ENCODE measurements around the gene GTF2H4.
"Not testable (repeated sequence)": the region's sequence is repeated elsewhere in the genome, so short reads cannot be mapped to it uniquely, and the experiment has no call there.

The GTF2H4 gene

DNA sequence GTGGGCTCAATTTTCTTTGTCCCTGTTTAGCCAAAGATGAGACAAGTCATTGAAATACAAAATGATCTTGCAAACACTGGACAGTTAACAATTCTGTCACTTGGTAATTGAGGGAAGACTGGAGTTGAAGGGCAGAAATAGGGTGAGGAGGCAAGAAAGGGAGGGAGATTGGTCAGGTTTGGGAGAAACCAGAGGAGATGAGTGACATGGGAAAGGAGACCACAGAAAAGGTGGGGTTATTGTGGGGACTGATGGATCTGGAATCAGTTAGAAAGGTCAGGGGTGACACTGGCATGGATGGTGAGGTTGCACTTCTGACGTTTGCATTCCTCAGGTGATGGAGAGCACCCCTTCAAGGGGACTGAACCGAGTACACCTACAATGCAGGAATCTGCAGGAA lies 693 bp downstream of the GTF2H4 start:
- Histone ChIP-seq H3K27ac (no peak overlapping the region), H3K9ac (ENCODE audit: insufficient read length) (peak overlapping the region; percentile 96), H3K9me3 (ENCODE audit: low read depth, low read length) (no peaks in the 10 kb centered on the region), H3K36me3 (ENCODE audit: insufficient read depth, low read length) (peaks cover 21% of the 10 kb centered on the region; the same call in 1 of the 2 replicates), H3K4me3 (peak overlapping the region; percentile 100)
- DNase-seq (ENCODE audit: low read depth, low spot score): no peak
- TF ChIP-seq EZH2 (IDR thresholded peaks at IDR 0.05) (no peak), FOXP2 (optimal IDR thresholded peaks at IDR 0.05; ENCODE audit: control extremely low read depth, extremely low read length, insufficient read depth) (no peak), POLR2AphosphoS5 (IDR thresholded peaks at IDR 0.05; ENCODE audit: borderline replicate concordance, low read depth, low read length) (no peak)

DNA sequence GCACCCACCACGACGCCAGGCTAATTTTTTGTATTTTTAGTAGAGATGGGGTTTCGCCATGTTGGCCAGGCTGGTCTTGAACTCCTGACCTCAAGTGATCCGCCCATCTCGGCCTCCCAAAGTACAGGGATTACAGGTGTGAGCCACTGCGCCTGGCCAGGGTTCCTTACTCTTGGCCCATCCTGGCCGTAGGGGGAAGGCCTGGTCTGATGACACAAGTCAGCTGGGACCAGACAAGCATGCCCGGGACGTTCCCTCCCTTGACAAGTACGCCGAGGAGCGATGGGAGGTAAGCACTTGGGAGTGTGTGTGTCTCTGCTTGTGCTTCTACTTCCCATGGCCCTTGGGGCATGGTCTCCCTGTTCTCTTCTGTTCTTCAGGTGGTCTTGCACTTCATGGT lies 2.5 kb downstream of the GTF2H4 start:
- not testable (repeated sequence) for H3K9ac ChIP-seq (ENCODE audit: insufficient read length); H3K27ac ChIP-seq; DNase-seq (ENCODE audit: low read depth, low spot score); H3K4me3 ChIP-seq; H3K9me3 ChIP-seq (ENCODE audit: low read depth, low read length)
- H3K36me3 ChIP-seq (ENCODE audit: insufficient read depth, low read length): peaks cover 21% of the 10 kb centered on the region; the same call in 1 of the 2 replicates

DNA sequence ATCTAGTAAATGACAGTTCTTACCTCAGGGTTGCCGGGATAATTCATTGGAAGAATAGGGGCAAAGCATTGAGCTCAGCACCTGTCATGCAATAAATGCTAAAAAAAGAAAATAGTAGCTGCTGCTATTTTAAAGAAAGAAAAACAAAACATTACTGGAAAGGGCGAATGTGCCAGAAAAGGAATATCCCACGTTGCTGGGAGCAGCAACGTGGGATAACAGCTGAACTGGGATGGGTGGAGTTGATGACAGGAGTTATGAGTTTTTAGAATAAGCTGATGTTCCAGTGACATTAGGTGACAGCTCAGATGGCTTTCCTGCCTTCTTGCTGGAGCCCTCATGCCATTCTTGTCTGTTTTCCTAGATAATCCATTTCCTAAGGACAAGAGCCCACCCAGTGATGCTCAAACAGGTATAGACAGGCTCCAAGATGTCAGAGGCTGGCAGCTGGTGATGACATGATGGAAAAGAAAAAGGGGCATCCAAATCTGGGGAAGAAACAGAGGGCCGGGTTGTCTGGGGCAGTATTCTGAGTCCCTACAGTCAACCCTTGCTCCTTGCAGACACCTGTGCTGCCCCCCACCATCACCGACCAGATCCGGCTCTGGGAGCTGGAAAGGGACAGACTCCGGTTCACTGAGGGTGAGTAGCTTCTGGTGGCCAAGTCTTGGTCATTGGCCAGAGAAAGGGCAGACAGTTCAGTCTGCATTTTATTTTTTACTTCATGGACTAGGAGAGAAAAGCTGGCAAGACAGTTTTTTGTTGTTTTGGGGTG lies 4.9 kb downstream of the GTF2H4 start:
- DNase-seq (ENCODE audit: low read depth, low spot score): no peak
- H3K4me3 ChIP-seq: no peak overlapping the region
- no peaks in the 10 kb centered on the region for H3K9me3 ChIP-seq (ENCODE audit: low read depth, low read length)

DNA sequence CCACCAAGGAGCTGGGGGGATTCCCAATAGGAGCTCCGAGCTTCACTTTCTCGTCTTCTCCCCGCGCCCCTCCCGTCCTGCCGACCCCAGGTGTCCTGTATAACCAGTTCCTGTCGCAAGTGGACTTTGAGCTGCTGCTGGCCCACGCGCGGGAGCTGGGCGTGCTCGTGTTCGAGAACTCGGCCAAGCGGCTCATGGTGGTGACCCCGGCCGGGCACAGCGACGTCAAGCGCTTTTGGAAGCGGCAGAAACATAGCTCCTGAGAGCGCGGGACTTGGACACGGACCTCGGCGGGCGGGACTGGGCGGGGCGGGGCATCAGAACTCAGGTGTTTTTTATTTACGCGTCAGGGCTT lies 5.7 kb downstream of the GTF2H4 start:
- DNase-seq (ENCODE audit: low read depth, low spot score): no peak
- H3K27ac ChIP-seq: no peak overlapping the region
- no peaks in the 10 kb centered on the region for H3K9me3 ChIP-seq (ENCODE audit: low read depth, low read length)
- no peak overlapping the region for H3K9ac ChIP-seq (ENCODE audit: insufficient read length)
- H3K36me3 ChIP-seq (ENCODE audit: insufficient read depth, low read length): peaks cover 21% of the 10 kb centered on the region; the same call in 1 of the 2 replicates
- TF ChIP-seq EZH2 (IDR thresholded peaks at IDR 0.05) (no peak), POLR2AphosphoS5 (IDR thresholded peaks at IDR 0.05; ENCODE audit: borderline replicate concordance, low read depth, low read length) (no peak), FOXP2 (optimal IDR thresholded peaks at IDR 0.05; ENCODE audit: control extremely low read depth, extremely low read length, insufficient read depth) (no peak)
- peak overlapping the region; percentile 94 for H3K4me3 ChIP-seq

More for the DNA sequence above, 4.9 kb downstream of the GTF2H4 start:
- H3K9ac ChIP-seq (ENCODE audit: insufficient read length): no peak overlapping the region
- TF ChIP-seq POLR2AphosphoS5 (IDR thresholded peaks at IDR 0.05; ENCODE audit: borderline replicate concordance, low read depth, low read length) (no peak), FOXP2 (optimal IDR thresholded peaks at IDR 0.05; ENCODE audit: control extremely low read depth, extremely low read length, insufficient read depth) (no peak), EZH2 (IDR thresholded peaks at IDR 0.05) (no peak)
- H3K36me3 ChIP-seq (ENCODE audit: insufficient read depth, low read length): peaks cover 21% of the 10 kb centered on the region; the same call in 1 of the 2 replicates
- H3K27ac ChIP-seq: no peak overlapping the region

DNA sequence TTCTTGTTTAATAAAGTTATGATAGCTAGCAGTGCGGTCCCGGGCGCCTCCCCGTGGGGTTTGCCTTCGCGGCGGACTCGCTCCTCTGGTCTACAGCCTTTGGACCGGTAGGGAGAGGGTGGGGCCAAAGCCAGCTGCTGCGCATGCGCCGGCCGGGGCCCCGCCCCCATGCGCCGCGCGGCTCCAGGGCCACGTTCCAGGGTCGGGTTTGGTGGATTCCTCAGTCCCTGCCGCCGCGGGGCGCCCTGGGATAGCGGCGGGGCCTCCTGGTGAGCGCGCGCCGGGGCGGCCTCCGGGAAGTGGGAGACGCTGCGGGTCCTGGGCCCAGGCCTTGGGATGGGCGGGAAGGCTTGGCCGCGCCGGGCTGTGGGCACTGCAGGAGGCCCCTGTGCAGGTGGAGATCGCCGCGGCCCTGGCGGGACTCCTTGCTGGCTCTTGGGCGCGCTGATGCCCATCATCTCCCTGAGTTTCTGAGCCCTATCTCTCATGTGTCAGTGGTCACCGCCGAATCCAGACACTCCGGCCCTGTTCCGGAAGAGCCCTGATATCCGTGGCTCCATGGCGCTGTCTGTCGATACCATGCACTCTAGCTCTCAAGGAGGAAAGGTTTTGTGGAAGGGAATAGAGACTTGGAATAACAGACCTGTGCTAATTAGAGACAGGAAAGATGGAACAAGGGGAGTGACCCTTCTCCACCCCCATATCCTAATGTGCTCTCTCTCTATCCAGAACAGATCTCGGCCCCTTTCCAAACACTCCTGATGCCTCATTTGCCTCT lies 6.3 kb downstream of the GTF2H4 start, which contains the start of gene VARS2:
Gene VARS2 (plus strand): TSS at position 163 of the 778 bp plus-strand sequence. CDS start 599 bp downstream, at position 762.
- TF ChIP-seq POLR2AphosphoS5 (IDR thresholded peaks at IDR 0.05; ENCODE audit: borderline replicate concordance, low read depth, low read length) (peak; percentile 91), FOXP2 (optimal IDR thresholded peaks at IDR 0.05; ENCODE audit: control extremely low read depth, extremely low read length, insufficient read depth) (no peak)
- H3K9me3 ChIP-seq (ENCODE audit: low read depth, low read length): no peaks in the 10 kb centered on the region
- no peak for DNase-seq (ENCODE audit: low read depth, low spot score)
- H3K27ac ChIP-seq: peak within 1 kb of the TSS; percentile 60; the same call in 1 of the 2 replicates
- H3K4me3 ChIP-seq: peak within 1 kb of the TSS; percentile 94
- peaks cover 21% of the 10 kb centered on the region; the same call in 1 of the 2 replicates for H3K36me3 ChIP-seq (ENCODE audit: insufficient read depth, low read length)
- H3K9ac ChIP-seq (ENCODE audit: insufficient read length): peak within 1 kb of the TSS; percentile 87

DNA sequence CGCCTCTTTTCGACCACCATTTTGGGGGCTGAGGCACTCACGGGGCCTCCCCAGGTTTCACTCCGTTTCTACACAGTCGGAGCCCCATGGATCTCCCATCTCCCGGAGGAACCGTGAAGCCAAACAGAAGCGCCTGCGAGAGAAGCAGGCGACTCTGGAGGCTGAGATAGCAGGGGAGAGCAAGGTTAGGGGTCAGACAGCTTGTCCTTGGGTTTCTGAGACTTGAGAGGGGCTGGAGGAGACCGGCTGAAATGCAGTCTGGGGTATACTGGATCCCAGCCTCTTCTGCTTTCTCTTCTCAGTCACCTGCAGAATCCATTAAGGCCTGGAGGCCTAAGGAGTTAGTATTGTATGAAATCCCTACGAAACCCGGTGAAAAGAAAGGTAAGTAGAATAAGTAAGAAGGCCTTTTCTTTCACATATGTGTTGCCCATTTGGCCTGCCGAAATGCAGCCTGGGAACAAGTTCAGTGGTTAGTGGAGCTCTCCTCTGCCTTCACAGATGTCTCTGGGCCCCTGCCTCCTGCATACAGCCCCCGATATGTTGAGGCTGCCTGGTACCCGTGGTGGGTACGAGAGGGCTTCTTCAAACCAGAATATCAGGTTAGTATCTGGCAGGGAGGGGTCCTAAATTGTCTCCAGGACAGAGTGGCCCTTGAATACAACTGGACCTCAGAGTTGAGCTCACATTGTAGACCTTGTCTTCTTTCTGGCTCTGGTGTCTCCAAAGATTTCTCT lies 7.0 kb downstream of the GTF2H4 start:
- TF ChIP-seq EZH2 (IDR thresholded peaks at IDR 0.05) (no peak), POLR2AphosphoS5 (IDR thresholded peaks at IDR 0.05; ENCODE audit: borderline replicate concordance, low read depth, low read length) (no peak), FOXP2 (optimal IDR thresholded peaks at IDR 0.05; ENCODE audit: control extremely low read depth, extremely low read length, insufficient read depth) (no peak)
- no peak for DNase-seq (ENCODE audit: low read depth, low spot score)
- Histone ChIP-seq H3K9me3 (ENCODE audit: low read depth, low read length) (no peaks in the 10 kb centered on the region), H3K9ac (ENCODE audit: insufficient read length) (peak overlapping the region; percentile 87), H3K4me3 (peak overlapping the region; percentile 94), H3K36me3 (ENCODE audit: insufficient read depth, low read length) (peaks cover 17% of the 10 kb centered on the region; the same call in 1 of the 2 replicates), H3K27ac (peak overlapping the region; percentile 60; the same call in 1 of the 2 replicates)

DNA sequence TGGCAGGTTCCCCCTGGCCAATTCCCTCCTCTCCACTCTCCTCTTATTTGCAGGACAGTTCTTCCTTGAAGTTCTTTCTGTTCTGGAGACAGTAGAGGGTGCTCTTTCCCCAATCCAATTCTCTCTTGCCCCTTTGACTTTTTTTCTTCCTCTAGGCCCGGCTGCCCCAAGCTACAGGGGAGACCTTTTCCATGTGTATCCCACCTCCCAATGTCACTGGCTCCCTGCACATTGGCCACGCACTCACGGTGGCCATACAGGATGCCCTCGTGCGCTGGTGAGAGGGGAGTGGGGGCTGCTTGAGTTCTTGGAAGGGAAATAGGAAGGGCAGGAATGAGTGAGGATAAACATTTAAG lies 7.6 kb downstream of the GTF2H4 start:
- no peak for TF ChIP-seq POLR2AphosphoS5 (IDR thresholded peaks at IDR 0.05; ENCODE audit: borderline replicate concordance, low read depth, low read length)
- no peak for TF ChIP-seq EZH2 (IDR thresholded peaks at IDR 0.05)
- no peak for TF ChIP-seq FOXP2 (optimal IDR thresholded peaks at IDR 0.05; ENCODE audit: control extremely low read depth, extremely low read length, insufficient read depth)
- Histone ChIP-seq H3K36me3 (ENCODE audit: insufficient read depth, low read length) (peaks cover 14% of the 10 kb centered on the region; the same call in 1 of the 2 replicates), H3K9me3 (ENCODE audit: low read depth, low read length) (no peaks in the 10 kb centered on the region), H3K27ac (no peak overlapping the region), H3K9ac (ENCODE audit: insufficient read length) (no peak overlapping the region), H3K4me3 (no peak overlapping the region)
- no peak for DNase-seq (ENCODE audit: low read depth, low spot score)

DNA sequence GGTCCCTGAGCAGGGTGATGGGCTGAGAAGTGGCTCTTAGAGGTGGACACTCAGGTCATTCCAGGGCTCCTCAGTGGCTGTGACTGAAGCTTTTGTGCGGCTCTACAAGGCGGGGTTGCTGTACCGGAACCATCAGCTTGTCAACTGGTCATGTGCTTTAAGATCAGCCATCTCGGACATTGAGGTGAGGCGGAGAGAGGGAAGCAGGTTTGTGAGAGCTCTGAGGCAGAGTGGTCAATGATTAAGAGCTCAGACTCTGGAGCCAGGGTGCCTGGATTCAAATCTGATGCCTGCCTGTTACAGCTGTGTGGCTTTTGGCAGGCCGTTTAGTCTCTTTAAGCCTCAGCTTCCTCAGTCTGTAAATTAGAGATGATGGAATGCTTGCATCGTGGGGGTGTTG lies 9.0 kb downstream of the GTF2H4 start:
- H3K4me3 ChIP-seq: no peak overlapping the region
- no peak overlapping the region for H3K9ac ChIP-seq (ENCODE audit: insufficient read length)
- no peak overlapping the region for H3K27ac ChIP-seq
- DNase-seq (ENCODE audit: low read depth, low spot score): no peak
- TF ChIP-seq FOXP2 (optimal IDR thresholded peaks at IDR 0.05; ENCODE audit: control extremely low read depth, extremely low read length, insufficient read depth) (no peak), EZH2 (IDR thresholded peaks at IDR 0.05) (no peak)
- no peaks in the 10 kb centered on the region for H3K9me3 ChIP-seq (ENCODE audit: low read depth, low read length)
- peaks cover 6% of the 10 kb centered on the region; the same call in 1 of the 2 replicates for H3K36me3 ChIP-seq (ENCODE audit: insufficient read depth, low read length)
